ENCODE measurements around the gene MB.

Gene MB

DNA sequence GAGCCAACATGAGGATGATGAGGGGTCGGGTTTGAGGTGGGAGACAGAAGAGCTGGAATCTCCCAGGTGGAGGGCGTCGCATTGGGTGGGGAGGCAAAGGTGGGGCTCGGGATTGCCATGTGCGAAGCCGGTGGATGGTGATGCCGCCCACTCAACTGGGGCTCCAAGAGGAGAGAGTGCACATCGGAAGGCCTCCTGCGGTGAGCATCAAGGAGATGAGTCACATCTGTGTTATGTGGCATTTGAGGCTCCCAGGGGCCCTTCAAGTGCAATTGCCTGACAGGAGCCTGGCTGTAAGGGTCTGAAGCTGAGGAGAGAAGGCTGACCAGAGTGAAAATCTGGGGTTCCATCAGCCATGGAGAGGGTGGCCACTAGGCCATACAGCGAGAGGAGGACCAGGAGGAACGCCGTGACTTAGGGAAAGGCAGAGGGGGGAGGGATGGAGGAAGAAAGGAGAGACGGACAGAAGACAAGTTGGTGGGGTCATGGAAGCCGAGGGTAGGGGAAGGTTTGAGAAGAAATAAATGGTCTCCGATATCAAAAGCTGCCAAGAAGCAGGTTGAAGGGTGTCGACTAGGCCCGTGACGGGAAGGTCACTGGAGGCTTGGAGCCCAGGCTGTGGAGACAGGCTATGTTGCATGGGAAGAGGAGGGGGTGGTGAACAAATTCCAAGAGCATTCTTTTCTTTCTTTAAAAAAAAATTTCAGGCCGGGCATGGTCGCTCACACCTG lies 55.2 kb downstream of the MB start:
- Histone ChIP-seq H3K27ac (no peak overlapping the region), H3K4me3 (ENCODE audit: low read depth, low read length) (no peak overlapping the region), H3K9me3 (ENCODE audit: severe bottlenecking) (peaks cover 5% of the 10 kb centered on the region), H3K27me3 (ENCODE audit: insufficient read depth, low read depth, severe bottlenecking) (no peaks in the 10 kb centered on the region), H3K36me3 (no peaks in the 10 kb centered on the region)
- TF ChIP-seq, protein P1, sequence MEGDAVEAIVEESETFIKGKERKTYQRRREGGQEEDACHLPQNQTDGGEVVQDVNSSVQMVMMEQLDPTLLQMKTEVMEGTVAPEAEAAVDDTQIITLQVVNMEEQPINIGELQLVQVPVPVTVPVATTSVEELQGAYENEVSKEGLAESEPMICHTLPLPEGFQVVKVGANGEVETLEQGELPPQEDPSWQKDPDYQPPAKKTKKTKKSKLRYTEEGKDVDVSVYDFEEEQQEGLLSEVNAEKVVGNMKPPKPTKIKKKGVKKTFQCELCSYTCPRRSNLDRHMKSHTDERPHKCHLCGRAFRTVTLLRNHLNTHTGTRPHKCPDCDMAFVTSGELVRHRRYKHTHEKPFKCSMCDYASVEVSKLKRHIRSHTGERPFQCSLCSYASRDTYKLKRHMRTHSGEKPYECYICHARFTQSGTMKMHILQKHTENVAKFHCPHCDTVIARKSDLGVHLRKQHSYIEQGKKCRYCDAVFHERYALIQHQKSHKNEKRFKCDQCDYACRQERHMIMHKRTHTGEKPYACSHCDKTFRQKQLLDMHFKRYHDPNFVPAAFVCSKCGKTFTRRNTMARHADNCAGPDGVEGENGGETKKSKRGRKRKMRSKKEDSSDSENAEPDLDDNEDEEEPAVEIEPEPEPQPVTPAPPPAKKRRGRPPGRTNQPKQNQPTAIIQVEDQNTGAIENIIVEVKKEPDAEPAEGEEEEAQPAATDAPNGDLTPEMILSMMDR (IDR thresholded peaks at IDR 0.05; ENCODE audit: low read depth, low read length), result no peak
- DNase-seq, result no peak

DNA sequence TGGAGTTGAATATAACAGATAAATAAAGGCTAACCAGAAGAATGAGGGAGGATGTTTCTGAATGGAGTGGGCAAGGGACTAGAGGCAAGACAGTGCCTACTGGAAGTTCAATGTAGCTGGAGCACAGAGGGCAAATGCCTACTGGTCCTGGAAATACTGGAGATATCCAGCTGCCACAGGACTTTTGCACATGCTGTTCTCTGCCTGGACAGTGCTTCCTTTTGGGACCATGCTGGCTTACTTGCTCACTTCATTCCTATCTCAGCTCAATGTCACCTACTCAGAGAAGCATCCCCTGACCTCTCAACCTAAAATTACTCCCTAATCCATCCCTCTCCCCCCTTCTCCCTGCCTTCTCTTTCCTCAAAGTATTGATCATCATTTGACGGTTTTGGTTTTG lies 56.3 kb downstream of the MB start:
- TF ChIP-seq, protein P1 (IDR thresholded peaks at IDR 0.05; ENCODE audit: low read depth, low read length), result no peak
- no peak overlapping the region for H3K27ac ChIP-seq
- no peaks in the 10 kb centered on the region for H3K36me3 ChIP-seq
- peaks cover 5% of the 10 kb centered on the region for H3K9me3 ChIP-seq (ENCODE audit: severe bottlenecking)
- no peaks in the 10 kb centered on the region for H3K27me3 ChIP-seq (ENCODE audit: insufficient read depth, low read depth, severe bottlenecking)
- H3K4me3 ChIP-seq (ENCODE audit: low read depth, low read length), result no peak overlapping the region
- DNase-seq, result no peak

DNA sequence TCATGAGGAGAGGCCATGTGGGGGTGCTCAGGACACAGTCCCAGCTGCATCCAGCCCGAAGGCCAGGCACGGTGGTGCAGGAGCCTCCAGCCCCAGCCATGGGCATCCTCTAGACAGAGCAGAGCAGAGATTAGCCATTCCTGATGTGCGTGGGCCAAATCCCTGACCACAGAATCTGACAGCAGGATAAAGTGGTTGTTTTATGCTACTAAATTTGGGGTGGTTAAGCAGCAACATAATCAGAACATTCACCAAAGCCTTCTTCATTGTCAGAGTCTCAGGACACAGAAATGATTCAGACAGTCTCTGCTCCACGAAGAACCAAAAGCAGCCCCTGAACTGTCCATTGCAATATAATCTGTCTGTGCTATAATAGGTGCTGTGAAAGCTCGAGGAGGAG lies 56.8 kb downstream of the MB start:
- H3K27me3 ChIP-seq (ENCODE audit: insufficient read depth, low read depth, severe bottlenecking), result no peaks in the 10 kb centered on the region
- DNase-seq, result no peak
- TF ChIP-seq, protein P1 (IDR thresholded peaks at IDR 0.05; ENCODE audit: low read depth, low read length), result no peak
- H3K36me3 ChIP-seq, result no peaks in the 10 kb centered on the region
- H3K4me3 ChIP-seq (ENCODE audit: low read depth, low read length), result no peak overlapping the region
- H3K27ac ChIP-seq, result no peak overlapping the region
- H3K9me3 ChIP-seq (ENCODE audit: severe bottlenecking), result peaks cover 5% of the 10 kb centered on the region

DNA sequence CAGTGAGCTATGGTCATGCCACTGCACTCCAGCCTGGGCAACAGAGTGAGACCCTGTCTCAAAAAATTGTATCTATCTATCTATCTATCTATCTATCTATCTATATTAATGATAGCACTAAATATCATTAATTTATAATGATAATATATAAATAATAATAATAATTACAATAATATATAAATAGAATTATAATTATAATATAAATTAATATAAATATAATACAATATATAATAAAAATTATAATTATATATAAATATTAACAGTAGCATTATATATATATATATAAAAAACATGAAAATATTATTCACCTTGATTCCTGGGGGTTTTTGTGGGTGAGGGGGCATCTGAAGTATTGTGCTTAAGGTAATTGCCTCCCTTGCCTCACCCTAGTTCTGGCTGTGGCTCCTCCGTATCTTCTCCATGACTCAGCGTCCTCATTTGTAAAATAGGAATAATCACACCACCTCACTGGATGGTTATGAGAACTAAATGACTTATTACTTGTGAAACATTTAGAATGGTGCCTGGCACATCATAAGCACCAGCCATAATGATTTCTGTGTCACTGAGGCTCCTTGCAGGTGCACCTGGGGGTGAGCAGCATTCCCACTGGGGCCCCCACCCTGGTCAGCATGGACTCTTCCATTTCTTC lies 57.6 kb downstream of the MB start:
- Histone ChIP-seq H3K4me3 (ENCODE audit: low read depth, low read length) (no peak overlapping the region), H3K27me3 (ENCODE audit: insufficient read depth, low read depth, severe bottlenecking) (no peaks in the 10 kb centered on the region), H3K9me3 (ENCODE audit: severe bottlenecking) (peaks cover 5% of the 10 kb centered on the region), H3K36me3 (no peaks in the 10 kb centered on the region), H3K27ac (no peak overlapping the region)
- TF ChIP-seq, protein P1 (IDR thresholded peaks at IDR 0.05; ENCODE audit: low read depth, low read length), result no peak
- no peak for DNase-seq

DNA sequence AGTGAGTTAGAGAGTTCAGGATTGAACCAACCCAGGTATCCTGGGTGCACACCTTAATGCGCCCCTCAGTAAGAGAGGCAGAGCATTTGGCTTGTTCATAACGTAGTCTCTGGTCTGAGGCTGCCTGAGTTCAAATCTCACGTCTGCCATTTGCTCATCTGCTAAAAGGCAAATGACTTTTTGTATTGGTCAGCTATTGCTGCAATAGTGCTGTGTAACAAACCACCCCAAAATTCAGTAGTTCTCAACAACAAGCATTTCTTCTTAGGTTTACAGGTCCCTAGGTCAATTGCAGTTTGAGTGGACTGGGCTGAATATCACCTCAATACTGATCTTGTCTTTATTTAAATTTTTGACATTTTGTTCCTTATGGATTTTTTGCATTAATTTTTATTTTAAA lies 58.4 kb downstream of the MB start:
- no peak overlapping the region for H3K4me3 ChIP-seq (ENCODE audit: low read depth, low read length)
- no peaks in the 10 kb centered on the region for H3K36me3 ChIP-seq
- no peak overlapping the region for H3K27ac ChIP-seq
- H3K27me3 ChIP-seq (ENCODE audit: insufficient read depth, low read depth, severe bottlenecking), result no peaks in the 10 kb centered on the region
- H3K9me3 ChIP-seq (ENCODE audit: severe bottlenecking), result peaks cover 5% of the 10 kb centered on the region
- DNase-seq, result no peak
- TF ChIP-seq, protein P1 (IDR thresholded peaks at IDR 0.05; ENCODE audit: low read depth, low read length), result no peak
